Activated CD8-positive, alpha-beta memory T cell treated with anti-CD3 and anti-CD28 coated beads, Interleukin-2, amount 50 U/mL, for 24 hours (primary cell): ENCODE results near the gene TFEB.
A peak's percentile ranks its signal among the peaks of the same experiment; 100 is the strongest.

Source experiments
- DNase-seq: peaks from one replicate; pipeline ENCODE4 v3.0.0-alpha.2; 2020; ENCODE audit errors: extremely low read depth

Gene TFEB

GRCh38 chr6:41735427-41736185 lies at the start of gene TFEB:
Gene TFEB (minus strand): TSS chr6:41735608. CDS start chr6:41691213, 44,395 bp downstream.
- DNase-seq, result peak; percentile 73

GRCh38 chr6:41784581-41785171 lies 49.3 kb upstream of the TFEB start:
- DNase-seq, result no peak

GRCh38 chr6:41783106-41783780 lies 47.8 kb upstream of the TFEB start:
- DNase-seq, result no peak

- DNase-seq, result no peak
These were observed 45.9 kb upstream of the TFEB start for GRCh38 chr6:41781366-41781730.

- no peak for DNase-seq
These were observed 45.4 kb upstream of the TFEB start, which contains the start of gene PRICKLE4 for GRCh38 chr6:41780551-41781365. Gene PRICKLE4 (plus strand): TSS chr6:41780782. CDS start chr6:41783474, 2,692 bp downstream.

- DNase-seq, result peak; percentile 98
These were observed 44.6 kb upstream of the TFEB start, which contains the start of gene FRS3 for GRCh38 chr6:41779788-41780550. Gene FRS3 (minus strand): TSS chr6:41779900. CDS start chr6:41776987, 2,913 bp downstream.

DNA sequence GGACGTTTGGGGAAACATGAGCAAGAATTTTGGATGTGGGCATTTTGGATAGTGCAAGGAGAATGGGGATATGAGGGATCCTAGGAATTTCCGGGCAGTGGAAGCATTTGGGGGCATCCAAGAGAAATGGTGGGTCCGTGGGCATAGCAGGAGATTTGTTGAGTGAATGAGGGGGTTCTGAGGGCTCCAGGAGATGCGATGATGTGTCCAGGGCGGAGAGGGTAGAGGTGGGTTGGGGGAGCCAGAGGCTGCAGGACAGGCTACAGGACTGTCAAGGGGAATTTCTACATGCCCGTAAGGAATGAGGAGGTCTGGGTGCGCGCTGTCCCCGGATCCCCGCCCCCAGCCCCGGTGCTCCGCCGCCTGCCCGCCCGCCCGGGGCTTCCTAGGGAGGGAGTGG lies 43.9 kb upstream of the TFEB start:
- no peak for DNase-seq

GRCh38 chr6:41778895-41779294 lies 43.5 kb upstream of the TFEB start:
- no peak for DNase-seq

DNA sequence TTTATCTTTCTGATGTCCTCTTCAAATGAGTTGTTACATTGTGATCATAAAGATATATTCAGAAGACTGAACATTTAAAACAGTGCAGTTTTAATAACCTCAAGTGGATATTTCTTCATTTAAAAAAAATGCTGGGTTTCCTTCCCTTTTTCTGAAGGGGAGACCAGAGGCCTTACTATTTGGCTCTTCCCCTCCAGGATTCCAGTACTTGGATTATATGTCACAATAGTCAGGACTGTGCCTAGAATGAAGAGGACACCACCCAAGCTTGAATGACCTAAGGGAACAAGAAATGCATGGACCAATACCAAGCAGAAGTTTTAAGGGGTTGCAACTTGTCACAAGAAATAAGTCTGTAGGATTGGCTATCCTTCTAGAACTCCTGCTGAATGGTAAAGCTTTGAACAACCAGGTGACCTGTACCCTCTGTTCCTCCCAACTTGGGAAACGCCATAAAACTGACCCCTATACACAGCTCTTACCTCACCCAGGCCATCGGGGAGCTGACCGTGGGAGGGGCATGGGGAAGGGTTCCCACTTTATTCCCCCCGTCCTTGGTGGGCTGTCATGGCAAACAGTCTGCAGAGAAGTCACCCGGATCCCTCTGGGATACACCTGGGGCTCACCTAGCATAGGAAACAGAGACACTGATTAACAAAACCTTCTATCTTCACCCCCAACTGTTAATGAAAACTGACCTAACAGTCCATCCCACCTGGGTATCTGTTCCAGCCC lies 42.3 kb upstream of the TFEB start:
- no peak for DNase-seq

DNA sequence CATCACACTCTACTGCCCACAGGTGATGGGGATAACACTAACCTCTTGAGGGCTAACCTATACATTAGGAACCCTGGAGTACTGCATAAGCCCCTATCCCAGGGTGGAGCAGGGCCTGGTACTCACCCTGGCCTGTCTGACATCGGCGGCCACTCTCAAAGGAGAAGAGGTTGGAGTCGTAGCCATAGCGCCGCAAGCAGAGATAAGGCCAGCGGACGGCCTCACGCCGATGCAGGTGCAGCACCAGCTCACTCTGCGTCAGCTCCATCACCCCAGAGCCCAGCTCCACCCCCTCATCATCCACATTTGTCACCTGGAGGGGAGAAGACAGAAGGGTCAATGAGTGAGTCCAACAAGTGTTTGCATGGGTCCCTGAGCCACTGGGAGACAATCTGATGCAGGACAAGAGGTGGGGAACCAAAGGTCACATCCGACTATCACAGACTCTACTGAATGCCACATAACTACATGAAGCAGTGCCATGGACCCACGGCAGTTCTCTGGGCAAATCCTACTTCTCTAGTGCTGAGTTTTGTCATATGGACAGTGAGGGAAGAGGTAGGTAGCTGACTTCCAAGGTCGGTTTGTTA lies 40.0 kb upstream of the TFEB start:
- no peak for DNase-seq

GRCh38 chr6:41774841-41775240 lies 39.4 kb upstream of the TFEB start:
- DNase-seq, result no peak

GRCh38 chr6:41771058-41771983 lies 35.9 kb upstream of the TFEB start:
- DNase-seq, result no peak

GRCh38 chr6:41770381-41771057 lies 35.1 kb upstream of the TFEB start:
- no peak for DNase-seq

DNA sequence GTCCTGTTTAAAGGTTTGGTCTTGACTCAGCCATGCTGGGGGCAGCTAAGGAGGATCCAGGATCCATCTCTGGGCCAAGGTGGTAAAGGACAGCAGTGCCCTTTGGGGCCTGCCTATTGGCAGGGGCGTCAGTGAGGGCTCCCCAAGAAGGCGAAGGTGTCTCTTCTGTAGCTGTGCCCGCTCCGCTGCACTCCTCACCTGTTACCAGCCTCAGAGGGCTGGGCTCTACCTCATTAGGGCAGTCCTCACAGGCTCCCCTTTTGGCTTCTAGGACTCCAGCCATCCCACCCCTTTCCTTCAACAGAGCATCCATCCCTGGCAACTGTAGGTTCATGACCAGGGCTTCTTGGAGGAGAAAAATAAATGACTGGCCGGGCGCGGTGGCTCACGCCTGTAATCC lies 34.0 kb upstream of the TFEB start:
- DNase-seq, result no peak

- no peak for DNase-seq
These were observed 33.3 kb upstream of the TFEB start for GRCh38 chr6:41768545-41769308.

DNA sequence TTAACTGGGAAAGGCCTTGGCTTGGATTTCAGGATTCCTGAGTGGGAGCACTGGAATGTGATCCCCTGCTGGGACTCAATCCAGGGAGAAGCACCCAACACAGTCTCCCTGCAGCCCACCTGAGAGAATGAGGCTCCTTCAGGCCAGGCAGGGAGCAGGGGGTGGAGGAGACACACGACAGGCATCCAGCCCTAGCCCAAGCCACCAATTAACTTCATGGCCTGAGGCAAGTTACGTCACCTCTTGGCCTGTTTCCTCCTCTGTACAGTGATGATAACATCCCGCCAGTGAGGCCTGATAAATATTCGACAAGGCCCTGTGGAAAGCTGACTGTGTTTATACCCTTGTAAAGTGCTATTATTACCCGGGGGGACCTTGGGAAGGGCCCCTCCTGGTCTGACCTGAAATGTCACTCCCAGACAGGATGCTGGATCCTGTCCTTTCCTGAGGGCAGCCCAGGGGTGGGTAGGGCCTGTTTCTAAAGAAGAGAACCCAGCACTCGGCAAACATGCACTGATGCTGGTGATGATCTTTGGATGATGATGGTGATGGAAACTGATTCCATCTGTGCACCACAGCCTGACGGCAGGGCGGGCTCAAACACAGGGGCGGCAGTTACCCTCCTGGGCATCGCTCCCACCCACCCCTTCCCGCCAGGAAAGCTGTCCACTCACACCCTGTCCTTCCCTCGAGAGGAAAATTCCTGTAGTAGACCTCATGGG lies 31.9 kb upstream of the TFEB start:
- DNase-seq, result no peak
